Measurements from ENCODE around the gene STK35. TPM values are rescaled to one million over a fixed set of nuclear protein-coding genes. Genes with fewer than 3 reads are reported as not detected.

The STK35 gene
- polyA plus RNA-seq, 1 donor from 2014 or later = 10.8 TPM

DNA sequence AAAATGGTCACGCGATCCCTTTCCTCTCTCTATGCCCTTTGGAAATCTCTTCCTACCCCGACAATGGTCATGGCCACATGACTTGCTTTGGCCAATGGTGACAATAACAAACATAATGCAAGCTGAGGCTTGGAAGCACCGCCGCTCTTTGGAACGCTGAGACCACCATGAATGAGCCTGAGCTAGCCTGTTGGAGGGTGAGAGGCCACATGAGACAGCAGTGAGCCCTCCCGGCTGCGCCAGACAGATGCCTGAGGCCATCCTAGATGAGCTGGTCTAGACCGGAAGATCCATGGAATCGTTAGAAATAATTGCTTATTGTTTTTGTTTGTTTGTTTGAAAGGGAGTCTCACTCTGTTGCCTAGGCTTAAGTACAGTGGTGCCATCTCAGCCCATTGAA is 64.2 kb downstream of the STK35 start:
- H3K4me3 ChIP-seq (ENCODE audit: low read length) = no peak overlapping the region
- no peaks in the 10 kb centered on the region for H3K36me3 ChIP-seq (ENCODE audit: insufficient read depth, low read length)
- no peak for TF ChIP-seq EP300 (conservative IDR thresholded peaks at IDR 0.05; ENCODE audit: poor library complexity, severe bottlenecking)
- TF ChIP-seq EZH2 (IDR thresholded peaks at IDR 0.05; ENCODE audit: borderline replicate concordance, insufficient read depth, low read length, poor library complexity, severe bottlenecking) = no peak
- TF ChIP-seq POLR2AphosphoS5 (IDR thresholded peaks at IDR 0.05) = no peak
- TF ChIP-seq RAD21 (conservative IDR thresholded peaks at IDR 0.05) = no peak
- no peak for TF ChIP-seq MXI1 (conservative IDR thresholded peaks at IDR 0.05; ENCODE audit: poor library complexity, severe bottlenecking)
- no peaks in the 10 kb centered on the region for H3K9me2 ChIP-seq (ENCODE audit: insufficient read depth, low read length)
- no peaks in the 10 kb centered on the region for H3K27me3 ChIP-seq (ENCODE audit: insufficient read depth, low read depth, low read length)
- H3F3A ChIP-seq (ENCODE audit: insufficient read depth, low read length, poor library complexity, severe bottlenecking) = no peaks in the 10 kb centered on the region
- H3K4me2 ChIP-seq (ENCODE audit: low read length) = no peak overlapping the region
- H4K20me1 ChIP-seq (ENCODE audit: insufficient read depth) = no peaks in the 10 kb centered on the region
- H2AFZ ChIP-seq (ENCODE audit: low read depth, low read length) = no peak overlapping the region
- no peak overlapping the region for H3K27ac ChIP-seq (ENCODE audit: low read length)
- no peak overlapping the region for H3K9ac ChIP-seq (ENCODE audit: low read length)
- H3K9me3 ChIP-seq (ENCODE audit: low read length) = no peaks in the 10 kb centered on the region
- no peaks in the 10 kb centered on the region for H3K79me2 ChIP-seq (replicated peaks; ENCODE audit: insufficient read depth, low read length)

DNA sequence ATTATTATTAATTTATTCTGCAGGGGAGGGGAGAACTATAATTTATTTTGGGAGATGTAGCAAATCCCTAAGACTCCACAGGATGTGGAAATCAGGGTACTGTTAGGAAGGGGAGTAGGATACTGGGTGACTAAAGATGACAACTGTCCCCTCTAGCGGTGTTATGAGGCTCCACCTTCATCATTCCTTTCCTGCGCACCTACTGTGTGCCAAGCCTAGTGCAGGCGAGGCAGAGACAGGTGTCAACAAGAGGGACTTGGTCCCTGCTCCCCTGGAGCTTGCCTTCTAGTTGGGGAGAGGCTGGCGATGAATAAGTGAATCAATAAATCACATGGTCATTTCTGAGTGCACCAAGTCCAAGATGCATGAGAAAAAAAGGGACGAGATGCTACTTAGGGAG is 65.5 kb downstream of the STK35 start:
- Histone ChIP-seq H3K79me2 (replicated peaks; ENCODE audit: insufficient read depth, low read length) (no peaks in the 10 kb centered on the region), H3K36me3 (ENCODE audit: insufficient read depth, low read length) (no peaks in the 10 kb centered on the region), H4K20me1 (ENCODE audit: insufficient read depth) (no peaks in the 10 kb centered on the region), H2AFZ (ENCODE audit: low read depth, low read length) (no peak overlapping the region), H3K4me2 (ENCODE audit: low read length) (no peak overlapping the region), H3K9me2 (ENCODE audit: insufficient read depth, low read length) (no peaks in the 10 kb centered on the region), H3K4me3 (ENCODE audit: low read length) (no peak overlapping the region), H3F3A (ENCODE audit: insufficient read depth, low read length, poor library complexity, severe bottlenecking) (no peaks in the 10 kb centered on the region), H3K9ac (ENCODE audit: low read length) (no peak overlapping the region), H3K27ac (ENCODE audit: low read length) (no peak overlapping the region), H3K27me3 (ENCODE audit: insufficient read depth, low read depth, low read length) (no peaks in the 10 kb centered on the region), H3K9me3 (ENCODE audit: low read length) (no peaks in the 10 kb centered on the region)
- TF ChIP-seq EZH2 (IDR thresholded peaks at IDR 0.05; ENCODE audit: borderline replicate concordance, insufficient read depth, low read length, poor library complexity, severe bottlenecking) = no peak
- no peak for TF ChIP-seq RAD21 (conservative IDR thresholded peaks at IDR 0.05)
- no peak for TF ChIP-seq POLR2AphosphoS5 (IDR thresholded peaks at IDR 0.05)
- no peak for TF ChIP-seq TAF1 (IDR thresholded peaks at IDR 0.05; ENCODE audit: low read depth)
- TF ChIP-seq MXI1 (conservative IDR thresholded peaks at IDR 0.05; ENCODE audit: poor library complexity, severe bottlenecking) = no peak
- TF ChIP-seq, protein P1, sequence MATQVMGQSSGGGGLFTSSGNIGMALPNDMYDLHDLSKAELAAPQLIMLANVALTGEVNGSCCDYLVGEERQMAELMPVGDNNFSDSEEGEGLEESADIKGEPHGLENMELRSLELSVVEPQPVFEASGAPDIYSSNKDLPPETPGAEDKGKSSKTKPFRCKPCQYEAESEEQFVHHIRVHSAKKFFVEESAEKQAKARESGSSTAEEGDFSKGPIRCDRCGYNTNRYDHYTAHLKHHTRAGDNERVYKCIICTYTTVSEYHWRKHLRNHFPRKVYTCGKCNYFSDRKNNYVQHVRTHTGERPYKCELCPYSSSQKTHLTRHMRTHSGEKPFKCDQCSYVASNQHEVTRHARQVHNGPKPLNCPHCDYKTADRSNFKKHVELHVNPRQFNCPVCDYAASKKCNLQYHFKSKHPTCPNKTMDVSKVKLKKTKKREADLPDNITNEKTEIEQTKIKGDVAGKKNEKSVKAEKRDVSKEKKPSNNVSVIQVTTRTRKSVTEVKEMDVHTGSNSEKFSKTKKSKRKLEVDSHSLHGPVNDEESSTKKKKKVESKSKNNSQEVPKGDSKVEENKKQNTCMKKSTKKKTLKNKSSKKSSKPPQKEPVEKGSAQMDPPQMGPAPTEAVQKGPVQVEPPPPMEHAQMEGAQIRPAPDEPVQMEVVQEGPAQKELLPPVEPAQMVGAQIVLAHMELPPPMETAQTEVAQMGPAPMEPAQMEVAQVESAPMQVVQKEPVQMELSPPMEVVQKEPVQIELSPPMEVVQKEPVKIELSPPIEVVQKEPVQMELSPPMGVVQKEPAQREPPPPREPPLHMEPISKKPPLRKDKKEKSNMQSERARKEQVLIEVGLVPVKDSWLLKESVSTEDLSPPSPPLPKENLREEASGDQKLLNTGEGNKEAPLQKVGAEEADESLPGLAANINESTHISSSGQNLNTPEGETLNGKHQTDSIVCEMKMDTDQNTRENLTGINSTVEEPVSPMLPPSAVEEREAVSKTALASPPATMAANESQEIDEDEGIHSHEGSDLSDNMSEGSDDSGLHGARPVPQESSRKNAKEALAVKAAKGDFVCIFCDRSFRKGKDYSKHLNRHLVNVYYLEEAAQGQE (IDR thresholded peaks at IDR 0.05; ENCODE audit: borderline replicate concordance) = no peak
- no peak for TF ChIP-seq EP300 (conservative IDR thresholded peaks at IDR 0.05; ENCODE audit: poor library complexity, severe bottlenecking)
- TF ChIP-seq, protein P2, sequence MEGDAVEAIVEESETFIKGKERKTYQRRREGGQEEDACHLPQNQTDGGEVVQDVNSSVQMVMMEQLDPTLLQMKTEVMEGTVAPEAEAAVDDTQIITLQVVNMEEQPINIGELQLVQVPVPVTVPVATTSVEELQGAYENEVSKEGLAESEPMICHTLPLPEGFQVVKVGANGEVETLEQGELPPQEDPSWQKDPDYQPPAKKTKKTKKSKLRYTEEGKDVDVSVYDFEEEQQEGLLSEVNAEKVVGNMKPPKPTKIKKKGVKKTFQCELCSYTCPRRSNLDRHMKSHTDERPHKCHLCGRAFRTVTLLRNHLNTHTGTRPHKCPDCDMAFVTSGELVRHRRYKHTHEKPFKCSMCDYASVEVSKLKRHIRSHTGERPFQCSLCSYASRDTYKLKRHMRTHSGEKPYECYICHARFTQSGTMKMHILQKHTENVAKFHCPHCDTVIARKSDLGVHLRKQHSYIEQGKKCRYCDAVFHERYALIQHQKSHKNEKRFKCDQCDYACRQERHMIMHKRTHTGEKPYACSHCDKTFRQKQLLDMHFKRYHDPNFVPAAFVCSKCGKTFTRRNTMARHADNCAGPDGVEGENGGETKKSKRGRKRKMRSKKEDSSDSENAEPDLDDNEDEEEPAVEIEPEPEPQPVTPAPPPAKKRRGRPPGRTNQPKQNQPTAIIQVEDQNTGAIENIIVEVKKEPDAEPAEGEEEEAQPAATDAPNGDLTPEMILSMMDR (IDR thresholded peaks at IDR 0.05; ENCODE audit: poor library complexity, severe bottlenecking) = no peak
- TF ChIP-seq SMC3 (conservative IDR thresholded peaks at IDR 0.05; ENCODE audit: poor library complexity) = no peak

All from neural cell (in vitro differentiated cells).